Common myeloid progenitor, CD34-positive (primary cell): Measurements from ENCODE around the gene PCNT.
"Not testable (repeated sequence)": the region's sequence is repeated elsewhere in the genome, so short reads cannot be mapped to it uniquely, and the experiment has no call there.

ENCODE experiments used
- CTCF ChIA-PET: fragments of 350-600 bp; sonication (Branson Sonifier 250); formaldehyde crosslinking; loops from one replicate; lab custom pipeline; 2021; ENCODE audit warnings: antibody characterized with exemption; lab: Charles Lee
- POLR2A ChIA-PET: fragments of 350-600 bp; sonication (Branson Sonifier 250); formaldehyde crosslinking; loops from one replicate; lab custom pipeline; 2021; ENCODE audit warnings: antibody characterized with exemption; lab: Charles Lee
- DNase-seq, 3 donors: peaks; one replicate each; pipeline versions ENCODE4 v3.0.0 to v3.0.0-alpha.2; 2013
- H3K27ac ChIP-seq, 2 experiments: 1 replicate in 1 of 2; 2 replicates in 1 of 2; pipeline ENCODE4 v1.7.0; 2013; ENCODE audit warnings: inconsistent platforms in 2 of 2, low read length in 2 of 2, mild to moderate bottlenecking in 2 of 2, low read depth in 1 of 2, moderate library complexity in 1 of 2; ENCODE audit not compliant: severe bottlenecking in 2 of 2, insufficient read depth in 1 of 2, poor library complexity in 1 of 2
- H3K27me3 ChIP-seq, 5 experiments: replicated peaks in 2 of 5; 1 replicate in 3 of 5; 2 replicates in 2 of 5; pipeline versions ENCODE4 v1.6.1 to v1.7.0; 2013; ENCODE audit warnings: low read length in 4 of 5, mild to moderate bottlenecking in 2 of 5, moderate library complexity in 2 of 5, inconsistent platforms in 1 of 5; ENCODE audit not compliant: insufficient read depth in 5 of 5, control insufficient read depth in 4 of 5
- H3K36me3 ChIP-seq, 4 experiments: 1 replicate in 2 of 4; 2 replicates in 2 of 4; pipeline versions ENCODE4 v1.6.1 to v1.7.0; 2013; ENCODE audit warnings: low read length in 3 of 4, control low read depth in 1 of 4, mild to moderate bottlenecking in 1 of 4; ENCODE audit not compliant: control insufficient read depth in 4 of 4, insufficient read depth in 4 of 4
- H3K4me1 ChIP-seq, 4 experiments: 1 replicate in 3 of 4; 2 replicates in 1 of 4; pipeline versions ENCODE4 v1.6.1 to v1.7.1; 2013; ENCODE audit warnings: low read length in 3 of 4, mild to moderate bottlenecking in 3 of 4, control low read depth in 1 of 4, inconsistent platforms in 1 of 4, moderate library complexity in 1 of 4; ENCODE audit not compliant: control insufficient read depth in 4 of 4, insufficient read depth in 4 of 4; ENCODE audit errors: control extremely low read depth in 1 of 4
- H3K4me3 ChIP-seq, 7 experiments: 1 replicate in 4 of 7; 2 replicates in 3 of 7; pipeline versions ENCODE4 v1.5.1 to v1.7.0; 2013; ENCODE audit warnings: mild to moderate bottlenecking in 7 of 7, low read length in 6 of 7, moderate library complexity in 6 of 7, inconsistent platforms in 2 of 7, low read depth in 2 of 7, control low read depth in 1 of 7; ENCODE audit not compliant: insufficient read depth in 4 of 7, control insufficient read depth in 1 of 7; ENCODE audit errors: extremely low read depth in 1 of 7
- H3K9me3 ChIP-seq, 5 experiments: 1 replicate in 4 of 5; 2 replicates in 1 of 5; pipeline versions ENCODE4 v1.6.1 to v1.7.1; 2013; ENCODE audit warnings: low read length in 4 of 5, mild to moderate bottlenecking in 2 of 5, inconsistent platforms in 1 of 5, low read depth in 1 of 5, moderate library complexity in 1 of 5; ENCODE audit not compliant: control insufficient read depth in 4 of 5, insufficient read depth in 2 of 5; ENCODE audit errors: control extremely low read depth in 1 of 5
- WGBS: methylation state at CpG from one replicate; pipeline ENCODE4 v1.1.5; 2013; ENCODE audit not compliant: insufficient coverage; 5-methylcytosine and 5-hydroxymethylcytosine counted together

Gene PCNT

GRCh38 chr21:46441961-46442498 lies 118.1 kb downstream of the PCNT start:
- Histone ChIP-seq H3K36me3 (peaks cover 14 to 76% (median 49%) of the 10 kb centered on the region in 4 experiments), H3K4me1 (peaks cover 0 to 11% (median 4%) of the 10 kb centered on the region in 4 experiments), H3K27ac (no peak overlapping the region), H3K4me3 (no peak overlapping the region), H3K9me3 (no peaks in the 10 kb centered on the region), H3K27me3 (no peaks in the 10 kb centered on the region)
- CTCF ChIA-PET = interaction anchor here (1.7 kb wide), 1 partner anchor 14 kb away, joined by 3 read pairs; no protein-coding TSS in a partner anchor
- POLR2A ChIA-PET = no interaction called here
- no peak for DNase-seq
- 97% methylated on average over 9 of the region's 23 CpGs for WGBS

- WGBS = 33% methylated on average over 13 of the region's 15 CpGs
- Histone ChIP-seq H3K36me3 (peaks cover 14 to 74% (median 45%) of the 10 kb centered on the region in 4 experiments), H3K27ac (no peak overlapping the region), H3K4me1 (peaks cover 0 to 11% (median 4%) of the 10 kb centered on the region in 4 experiments), H3K4me3 (no peak overlapping the region), H3K27me3 (no peaks in the 10 kb centered on the region), H3K9me3 (peaks cover 0 to 2% (median 0%) of the 10 kb centered on the region in 5 experiments)
- ChIA-PET CTCF (interaction anchor here (1.0 kb wide), 1 partner anchor 9 kb away, joined by 3 read pairs; no protein-coding TSS in a partner anchor), POLR2A (interaction anchor here (0.6 kb wide), 1 partner anchor 185 kb away, joined by 6 read pairs; no protein-coding TSS in a partner anchor)
- DNase-seq = peak in 2 of 3 donors; percentile 45 to 62
These were observed 119.0 kb downstream of the PCNT start for GRCh38 chr21:46442938-46443337.

DNA sequence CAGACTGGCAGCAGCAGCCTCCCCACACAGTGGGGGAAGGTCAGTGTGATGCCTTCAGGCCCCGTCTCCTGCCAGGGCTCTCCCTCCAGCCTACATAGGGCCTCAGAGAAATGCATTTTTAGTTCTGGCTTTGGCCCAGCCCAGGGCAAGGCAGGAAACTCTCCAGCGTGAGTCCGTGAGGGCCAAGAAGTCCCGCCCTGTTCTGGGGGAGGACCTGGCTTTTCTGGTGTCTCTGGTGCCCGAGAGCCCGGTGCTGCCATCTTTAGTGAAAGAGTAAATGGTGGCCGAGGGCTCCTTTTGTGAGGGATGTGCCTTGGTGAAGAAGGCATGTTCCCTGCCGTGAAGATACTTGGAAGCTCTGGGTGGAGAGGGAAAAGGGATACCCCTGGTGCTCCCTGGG lies 120.0 kb downstream of the PCNT start:
- Histone ChIP-seq H3K27ac (no peak overlapping the region), H3K4me3 (no peak overlapping the region), H3K9me3 (peaks cover 0 to 8% (median 1%) of the 10 kb centered on the region in 5 experiments), H3K27me3 (no peaks in the 10 kb centered on the region), H3K36me3 (peaks cover 15 to 71% (median 42%) of the 10 kb centered on the region in 4 experiments), H3K4me1 (peaks cover 0 to 11% (median 4%) of the 10 kb centered on the region in 4 experiments)
- DNase-seq = no peak
- ChIA-PET POLR2A (no interaction called here), CTCF (interaction anchor here (1.0 kb wide), 1 partner anchor 10 kb away, joined by 3 read pairs; no protein-coding TSS in a partner anchor)
- 60% methylated on average over 5 of the region's 8 CpGs for WGBS

DNA sequence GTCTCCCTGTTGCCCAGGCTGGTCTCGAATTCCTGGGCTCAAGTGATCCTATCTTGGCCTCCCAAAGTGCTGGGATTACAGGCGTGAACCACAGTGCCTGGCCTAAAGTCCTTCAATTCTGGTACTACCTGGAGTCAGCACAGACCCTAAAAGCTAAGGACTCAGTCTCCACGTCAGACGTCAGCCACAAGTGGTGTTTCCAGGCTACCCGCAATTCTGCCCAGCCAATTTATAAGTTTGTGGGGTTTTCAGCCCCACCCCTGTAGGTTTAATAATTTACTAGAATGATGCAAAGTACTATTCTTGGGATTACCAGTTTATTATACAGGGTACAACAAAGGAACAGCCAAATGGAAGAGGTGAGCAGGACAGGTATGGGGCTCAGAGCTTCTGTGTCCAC lies 124.2 kb downstream of the PCNT start:
- DNase-seq = no peak
- Histone ChIP-seq H3K4me3 (no peak overlapping the region), H3K36me3 (peaks cover 2 to 37% (median 18%) of the 10 kb centered on the region in 4 experiments), H3K4me1 (peaks cover 0 to 5% (median under 1%) of the 10 kb centered on the region in 4 experiments), H3K27ac (no peak overlapping the region), H3K9me3 (peaks cover 0 to 17% (median 7%) of the 10 kb centered on the region in 5 experiments), H3K27me3 (no peaks in the 10 kb centered on the region)
- POLR2A ChIA-PET = no interaction called here
- 100% methylated on average over 2 of the region's 5 CpGs for WGBS
- CTCF ChIA-PET = interaction anchor here (1.0 kb wide), 1 partner anchor 8 kb away, joined by 3 read pairs; no protein-coding TSS in a partner anchor

DNA sequence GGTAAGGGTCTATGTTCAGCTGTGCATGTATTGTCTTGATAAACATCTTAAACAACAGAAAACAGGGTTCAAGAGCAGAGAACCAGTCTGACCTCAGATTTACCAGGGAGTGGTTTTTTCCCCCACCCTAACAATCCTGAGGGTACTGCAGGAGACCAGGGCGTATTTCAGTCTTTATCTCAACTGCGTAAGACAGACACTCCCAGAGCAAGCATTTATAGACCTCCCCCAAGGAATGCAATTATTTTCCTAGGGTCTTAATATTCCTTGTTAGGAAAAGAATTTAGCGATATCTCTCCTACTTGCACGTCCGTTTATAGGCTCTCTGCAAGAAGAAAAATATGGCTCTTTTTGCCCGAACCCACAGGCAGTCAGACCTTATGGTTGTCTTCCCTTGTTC lies 124.9 kb downstream of the PCNT start:
- H3K27me3 ChIP-seq, POLR2A ChIA-PET, H3K4me3 ChIP-seq, H3K27ac ChIP-seq, CTCF ChIA-PET, H3K4me1 ChIP-seq: not testable (repeated sequence)
- DNase-seq = peak in 2 of 3 donors; percentile 29 to 33
- WGBS = 100% methylated on average over 5 of the region's 6 CpGs
- Histone ChIP-seq H3K36me3 (peaks cover 2 to 34% (median 18%) of the 10 kb centered on the region in 4 experiments), H3K9me3 (peaks cover 0 to 17% (median 7%) of the 10 kb centered on the region in 5 experiments)

- ChIA-PET CTCF (no interaction called here), POLR2A (no interaction called here)
- Histone ChIP-seq H3K9me3 (peaks cover 0 to 17% (median 7%) of the 10 kb centered on the region in 5 experiments), H3K4me1 (peaks cover 0 to 14% (median 7%) of the 10 kb centered on the region in 4 experiments), H3K36me3 (peaks cover 0 to 36% (median 8%) of the 10 kb centered on the region in 4 experiments), H3K4me3 (no peak overlapping the region), H3K27me3 (no peaks in the 10 kb centered on the region), H3K27ac (no peak overlapping the region)
- DNase-seq = no peak
- WGBS = 100% methylated on average over 5 of the region's 5 CpGs
These were observed 128.8 kb downstream of the PCNT start for GRCh38 chr21:46452710-46453109.

DNA sequence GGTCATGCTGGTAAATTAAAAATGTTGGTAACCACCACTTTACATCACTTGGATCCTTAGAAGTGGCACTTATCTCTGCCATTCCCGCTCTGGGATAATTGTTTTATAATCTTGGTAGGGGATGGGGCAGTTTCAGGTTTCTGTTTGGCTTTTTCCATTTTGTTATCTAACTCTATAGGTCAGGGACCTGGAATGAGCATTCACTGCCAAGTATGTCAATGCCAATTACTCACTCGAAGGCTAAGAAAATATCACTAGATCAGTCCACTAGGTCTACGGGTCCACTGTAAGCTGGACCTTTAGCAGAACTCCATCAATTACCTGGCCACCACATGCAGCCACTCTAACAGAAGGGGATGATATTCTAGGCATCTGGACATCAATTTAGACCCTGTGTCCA lies 130.2 kb downstream of the PCNT start:
- DNase-seq = no peak
- 50% methylated on average over 2 of the region's 3 CpGs for WGBS
- ChIA-PET CTCF (no interaction called here), POLR2A (no interaction called here)
- no peak overlapping the region for H3K4me3 ChIP-seq
- H3K27ac ChIP-seq = no peak overlapping the region
- H3K36me3 ChIP-seq = peaks cover 0 to 32% (median 6%) of the 10 kb centered on the region in 4 experiments
- H3K27me3 ChIP-seq = no peaks in the 10 kb centered on the region
- peaks cover 0 to 7% (median 3%) of the 10 kb centered on the region in 5 experiments for H3K9me3 ChIP-seq
- peaks cover 0 to 22% (median 13%) of the 10 kb centered on the region in 4 experiments for H3K4me1 ChIP-seq
